Measurements from ENCODE around the gene CAPNS1.

The CAPNS1 gene

DNA sequence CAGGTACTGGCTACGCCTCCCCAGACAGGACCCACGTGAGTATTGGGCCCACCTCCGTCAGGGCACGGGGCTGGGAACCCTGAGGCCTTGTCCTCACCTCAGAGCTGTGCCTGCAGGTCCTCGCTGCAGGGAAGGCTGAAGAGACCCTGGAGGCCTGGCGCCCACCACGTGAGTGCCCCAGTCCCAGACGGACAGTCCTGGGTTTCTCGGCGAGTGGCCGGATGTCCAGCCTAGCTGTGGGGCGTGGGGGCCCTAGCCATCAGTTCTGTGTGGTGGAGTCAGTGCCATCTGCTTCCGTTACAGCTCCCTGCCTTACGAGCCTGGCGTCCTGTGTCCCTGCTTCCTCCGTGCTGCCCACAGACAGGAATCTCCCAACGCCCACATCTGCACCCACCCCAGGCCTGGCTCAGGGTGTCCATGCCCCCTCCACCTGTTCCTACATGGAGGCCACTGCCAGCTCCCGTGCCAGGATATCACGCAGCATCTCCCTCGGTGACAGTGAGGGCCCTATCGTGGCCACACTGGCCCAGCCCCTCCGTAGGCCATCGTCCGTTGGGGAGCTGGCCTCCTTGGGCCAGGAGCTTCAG is 36.7 kb upstream of the CAPNS1 start:
- Histone ChIP-seq H3K4me2 (ENCODE audit: low read length) (no peak overlapping the region), H4K20me1 (ENCODE audit: control insufficient read depth, insufficient read depth, low read depth, low read length) (no peaks in the 10 kb centered on the region), H3K36me3 (ENCODE audit: control insufficient read depth, low read length) (peaks cover 76% of the 10 kb centered on the region), H3K4me1 (ENCODE audit: control insufficient read depth, low read length) (no peaks in the 10 kb centered on the region), H3K4me3 (ENCODE audit: low read length) (no peak overlapping the region), H3K27me3 (ENCODE audit: control insufficient read depth, low read length) (no peaks in the 10 kb centered on the region), H3K27ac (ENCODE audit: low read depth, low read length) (no peak overlapping the region), H3K9me2 (replicated peaks; ENCODE audit: control insufficient read depth, low read length) (no peaks in the 10 kb centered on the region), H3K79me2 (ENCODE audit: control insufficient read depth, low read length) (no peaks in the 10 kb centered on the region), H3F3A (ENCODE audit: control insufficient read depth, insufficient read depth) (no peaks in the 10 kb centered on the region), H3K9me3 (ENCODE audit: control insufficient read depth, insufficient read depth, low read length) (no peaks in the 10 kb centered on the region)
- TF ChIP-seq, protein P1, sequence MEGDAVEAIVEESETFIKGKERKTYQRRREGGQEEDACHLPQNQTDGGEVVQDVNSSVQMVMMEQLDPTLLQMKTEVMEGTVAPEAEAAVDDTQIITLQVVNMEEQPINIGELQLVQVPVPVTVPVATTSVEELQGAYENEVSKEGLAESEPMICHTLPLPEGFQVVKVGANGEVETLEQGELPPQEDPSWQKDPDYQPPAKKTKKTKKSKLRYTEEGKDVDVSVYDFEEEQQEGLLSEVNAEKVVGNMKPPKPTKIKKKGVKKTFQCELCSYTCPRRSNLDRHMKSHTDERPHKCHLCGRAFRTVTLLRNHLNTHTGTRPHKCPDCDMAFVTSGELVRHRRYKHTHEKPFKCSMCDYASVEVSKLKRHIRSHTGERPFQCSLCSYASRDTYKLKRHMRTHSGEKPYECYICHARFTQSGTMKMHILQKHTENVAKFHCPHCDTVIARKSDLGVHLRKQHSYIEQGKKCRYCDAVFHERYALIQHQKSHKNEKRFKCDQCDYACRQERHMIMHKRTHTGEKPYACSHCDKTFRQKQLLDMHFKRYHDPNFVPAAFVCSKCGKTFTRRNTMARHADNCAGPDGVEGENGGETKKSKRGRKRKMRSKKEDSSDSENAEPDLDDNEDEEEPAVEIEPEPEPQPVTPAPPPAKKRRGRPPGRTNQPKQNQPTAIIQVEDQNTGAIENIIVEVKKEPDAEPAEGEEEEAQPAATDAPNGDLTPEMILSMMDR (IDR thresholded peaks at IDR 0.05; ENCODE audit: low read depth, low read length, poor library complexity, severe bottlenecking): no peak
- no peak for TF ChIP-seq EZH2phosphoT487 (IDR thresholded peaks at IDR 0.05; ENCODE audit: borderline replicate concordance, low read length)

DNA sequence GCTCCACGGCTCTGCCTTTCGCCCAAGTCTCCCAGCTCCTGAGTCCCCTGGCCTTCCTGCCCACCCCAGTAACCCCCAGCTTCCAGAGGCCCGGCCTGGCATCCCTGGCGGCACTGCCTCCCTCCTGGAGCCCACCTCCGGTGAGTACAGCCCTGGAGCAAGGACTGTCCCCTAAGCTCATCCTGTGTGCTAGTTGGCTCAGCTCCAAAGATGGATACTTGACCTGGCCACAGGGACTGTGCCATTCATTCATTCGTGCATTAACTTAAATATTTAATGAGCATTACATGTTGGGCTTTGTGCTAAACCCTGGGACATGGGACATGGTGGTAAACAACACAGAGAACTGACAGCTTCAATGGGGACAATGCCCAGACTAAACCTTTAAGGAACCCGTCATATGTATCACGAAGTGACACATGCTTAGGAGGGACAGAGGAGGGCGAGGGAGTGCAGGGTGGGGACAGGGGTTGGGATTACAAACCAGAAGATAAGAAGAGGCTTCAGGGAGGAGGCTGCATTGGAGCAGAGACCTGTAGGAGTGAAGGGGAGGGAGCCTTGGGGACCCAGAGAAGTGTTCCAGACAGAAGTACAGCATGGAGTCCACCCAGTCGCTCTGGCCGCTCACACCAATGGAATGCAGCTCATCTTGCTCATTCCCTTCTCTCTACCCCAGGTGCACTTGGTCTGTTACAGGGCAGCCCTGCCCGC is 35.9 kb upstream of the CAPNS1 start:
- H3K4me3 ChIP-seq (ENCODE audit: low read length): no peak overlapping the region
- H3K9me2 ChIP-seq (replicated peaks; ENCODE audit: control insufficient read depth, low read length): no peaks in the 10 kb centered on the region
- no peaks in the 10 kb centered on the region for H3K9me3 ChIP-seq (ENCODE audit: control insufficient read depth, insufficient read depth, low read length)
- H3K27me3 ChIP-seq (ENCODE audit: control insufficient read depth, low read length): no peaks in the 10 kb centered on the region
- H3K27ac ChIP-seq (ENCODE audit: low read depth, low read length): no peak overlapping the region
- no peak for TF ChIP-seq EZH2phosphoT487 (IDR thresholded peaks at IDR 0.05; ENCODE audit: borderline replicate concordance, low read length)
- TF ChIP-seq, protein P1 (IDR thresholded peaks at IDR 0.05; ENCODE audit: low read depth, low read length, poor library complexity, severe bottlenecking): no peak
- H3K79me2 ChIP-seq (ENCODE audit: control insufficient read depth, low read length): no peaks in the 10 kb centered on the region
- no peaks in the 10 kb centered on the region for H3F3A ChIP-seq (ENCODE audit: control insufficient read depth, insufficient read depth)
- peaks cover 72% of the 10 kb centered on the region for H3K36me3 ChIP-seq (ENCODE audit: control insufficient read depth, low read length)
- H3K4me2 ChIP-seq (ENCODE audit: low read length): no peak overlapping the region
- no peaks in the 10 kb centered on the region for H3K4me1 ChIP-seq (ENCODE audit: control insufficient read depth, low read length)
- H4K20me1 ChIP-seq (ENCODE audit: control insufficient read depth, insufficient read depth, low read depth, low read length): no peaks in the 10 kb centered on the region

DNA sequence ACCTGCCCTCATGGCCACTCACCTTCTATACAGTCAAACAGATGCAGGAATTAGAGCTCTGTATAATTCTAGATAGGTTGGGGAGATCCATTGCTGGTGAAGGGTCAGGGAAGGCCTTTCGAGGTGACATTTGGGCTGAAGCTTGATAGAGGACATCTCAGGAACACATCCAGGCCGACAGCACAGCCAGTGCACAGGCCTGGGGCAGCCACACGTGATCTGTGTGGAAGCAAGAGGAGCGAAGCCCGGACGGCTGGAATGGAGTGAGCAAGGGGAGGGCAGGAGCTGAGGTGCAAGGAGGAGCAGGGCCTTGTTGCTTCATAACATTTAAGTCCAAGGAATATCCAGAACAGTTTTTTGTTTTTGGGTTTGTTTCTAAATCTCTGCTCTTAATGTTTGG is 33.4 kb upstream of the CAPNS1 start:
- H3K4me1 ChIP-seq (ENCODE audit: control insufficient read depth, low read length): peaks cover 7% of the 10 kb centered on the region; the same call in 1 of the 2 replicates

More for the DNA sequence above, 33.4 kb upstream of the CAPNS1 start:
- no peaks in the 10 kb centered on the region for H3K9me2 ChIP-seq (replicated peaks; ENCODE audit: control insufficient read depth, low read length)
- TF ChIP-seq EZH2phosphoT487 (IDR thresholded peaks at IDR 0.05; ENCODE audit: borderline replicate concordance, low read length): no peak
- TF ChIP-seq, protein P1 (IDR thresholded peaks at IDR 0.05; ENCODE audit: low read depth, low read length, poor library complexity, severe bottlenecking): no peak
- H3K27ac ChIP-seq (ENCODE audit: low read depth, low read length): no peak overlapping the region
- peaks cover 53% of the 10 kb centered on the region for H3K36me3 ChIP-seq (ENCODE audit: control insufficient read depth, low read length)
- H3K4me3 ChIP-seq (ENCODE audit: low read length): no peak overlapping the region
- no peaks in the 10 kb centered on the region for H3K27me3 ChIP-seq (ENCODE audit: control insufficient read depth, low read length)
- no peaks in the 10 kb centered on the region for H3K79me2 ChIP-seq (ENCODE audit: control insufficient read depth, low read length)
- no peaks in the 10 kb centered on the region for H3K9me3 ChIP-seq (ENCODE audit: control insufficient read depth, insufficient read depth, low read length)
- H3K4me2 ChIP-seq (ENCODE audit: low read length): no peak overlapping the region
- H4K20me1 ChIP-seq (ENCODE audit: control insufficient read depth, insufficient read depth, low read depth, low read length): no peaks in the 10 kb centered on the region
- no peaks in the 10 kb centered on the region for H3F3A ChIP-seq (ENCODE audit: control insufficient read depth, insufficient read depth)

Data from DOHH2 (cell line).